Stimulated activated CD8-positive, alpha-beta memory T cell treated with anti-CD3 and anti-CD28 coated beads, Interleukin-7, amount 100 ng/mL, for 4 hours (primary cell): ENCODE measurements around the gene WDR82.
A peak's percentile ranks its signal among the peaks of the same experiment; 100 is the strongest.

Source experiments
- DNase-seq, 2 donors: peaks; one replicate each; pipeline ENCODE4 v3.0.0-alpha.2; 2020; ENCODE audit warnings: low read depth in 2 of 2

Gene WDR82

DNA sequence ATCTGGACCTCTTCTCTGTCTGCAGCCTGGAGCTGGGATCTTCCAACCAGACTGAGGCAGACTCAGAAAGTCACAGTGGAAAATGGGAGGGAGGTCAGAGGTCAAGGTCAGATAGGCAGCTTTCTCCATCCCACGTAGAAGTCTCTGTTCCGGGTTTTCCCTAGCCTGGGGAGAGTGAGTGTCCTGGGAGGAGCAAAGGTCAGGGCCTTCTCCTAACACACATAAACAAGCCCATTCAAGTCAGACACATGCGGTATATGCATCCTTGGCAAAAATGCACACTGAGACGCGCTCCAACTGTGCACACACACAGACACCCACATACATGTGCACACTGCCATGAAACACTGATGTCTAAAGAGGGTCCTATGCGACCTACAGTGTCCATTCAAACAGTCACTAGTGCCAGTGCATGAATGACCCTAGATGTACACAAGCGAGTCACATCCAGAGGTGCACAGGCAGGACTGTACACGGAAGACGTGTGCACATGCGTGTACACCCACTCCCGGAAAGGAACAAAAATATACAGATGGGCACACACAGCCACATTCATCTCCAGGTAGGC lies 40.2 kb downstream of the WDR82 start:
- no peak for DNase-seq

DNA sequence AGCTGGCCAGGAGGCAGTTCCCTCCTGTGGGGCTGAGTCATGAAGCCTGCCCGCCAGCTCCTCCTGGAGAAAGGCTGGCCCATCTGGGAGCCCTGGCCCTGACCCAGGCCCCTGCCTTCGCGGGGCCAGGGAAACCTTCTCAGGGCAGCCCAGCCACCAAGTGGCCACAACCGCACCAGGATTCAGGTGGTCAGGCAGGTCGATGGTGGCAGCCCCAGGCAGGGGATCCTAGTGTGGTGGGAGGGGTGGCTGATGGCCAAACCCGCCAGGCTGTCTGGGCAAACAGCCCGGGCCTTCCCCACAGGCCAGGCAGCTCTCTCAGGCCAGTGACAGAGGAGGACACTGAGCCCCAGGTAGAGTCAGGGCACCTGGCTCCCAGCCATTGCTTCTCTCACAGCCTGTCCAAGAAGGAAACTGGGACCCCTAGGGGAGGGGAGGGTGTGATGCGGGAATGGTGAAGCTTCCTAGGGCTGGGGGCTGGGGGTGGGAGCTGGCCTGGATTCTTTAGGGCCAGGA lies 40.7 kb downstream of the WDR82 start:
- no peak for DNase-seq

DNA sequence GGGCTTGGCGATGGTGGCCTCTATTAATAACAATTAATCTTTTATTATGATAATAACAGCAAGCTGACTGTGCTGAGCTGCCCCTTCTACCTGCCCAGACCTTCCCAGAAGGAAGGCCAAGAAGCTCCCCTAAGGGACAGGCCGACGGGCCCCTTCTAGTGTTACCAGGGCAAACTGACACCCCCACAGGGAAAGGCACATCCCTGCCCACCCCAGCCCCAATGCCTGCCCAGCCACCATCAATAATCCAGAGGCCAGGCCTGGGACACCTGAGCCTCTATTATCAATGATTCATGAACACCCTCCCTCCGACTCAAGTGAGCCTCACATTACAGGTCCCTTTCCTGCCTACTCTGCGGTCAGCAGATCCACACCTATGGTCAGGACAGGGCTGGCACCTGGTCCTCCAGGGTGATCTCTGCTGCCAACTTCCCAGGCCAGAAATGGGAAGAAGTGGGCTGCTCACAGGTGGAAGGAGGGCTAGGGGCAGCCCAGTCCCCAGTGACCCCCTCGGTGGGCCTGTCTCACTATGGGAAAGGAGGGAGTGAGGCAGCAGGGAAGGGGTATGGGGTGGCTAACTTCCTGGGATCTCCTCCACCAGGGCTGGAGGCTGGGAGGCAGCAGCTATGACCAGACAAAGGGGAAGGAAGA lies 41.3 kb downstream of the WDR82 start:
- no peak for DNase-seq

DNA sequence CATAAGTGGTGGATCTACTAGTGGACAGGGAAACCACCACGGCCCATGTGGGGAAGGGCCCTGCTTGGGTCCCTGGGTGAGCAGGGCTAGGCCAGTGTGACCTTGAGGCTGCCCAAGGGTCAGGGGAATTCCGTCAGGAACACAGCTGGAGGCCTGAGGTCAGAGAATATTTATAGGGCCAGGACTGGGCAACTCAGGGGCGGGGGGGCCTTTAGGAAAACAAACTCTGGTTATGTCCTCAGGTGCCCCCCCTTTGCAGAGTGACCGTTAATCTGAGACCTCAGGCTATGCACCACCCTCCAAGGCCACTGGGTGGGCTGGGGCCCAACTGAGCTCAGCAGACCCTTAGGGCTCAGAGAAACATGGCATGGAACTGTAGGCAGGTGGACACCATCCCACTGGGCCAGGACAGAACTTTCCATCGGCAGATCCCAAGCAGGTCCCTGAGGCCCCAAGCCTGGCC lies 42.0 kb downstream of the WDR82 start:
- DNase-seq: no peak

DNA sequence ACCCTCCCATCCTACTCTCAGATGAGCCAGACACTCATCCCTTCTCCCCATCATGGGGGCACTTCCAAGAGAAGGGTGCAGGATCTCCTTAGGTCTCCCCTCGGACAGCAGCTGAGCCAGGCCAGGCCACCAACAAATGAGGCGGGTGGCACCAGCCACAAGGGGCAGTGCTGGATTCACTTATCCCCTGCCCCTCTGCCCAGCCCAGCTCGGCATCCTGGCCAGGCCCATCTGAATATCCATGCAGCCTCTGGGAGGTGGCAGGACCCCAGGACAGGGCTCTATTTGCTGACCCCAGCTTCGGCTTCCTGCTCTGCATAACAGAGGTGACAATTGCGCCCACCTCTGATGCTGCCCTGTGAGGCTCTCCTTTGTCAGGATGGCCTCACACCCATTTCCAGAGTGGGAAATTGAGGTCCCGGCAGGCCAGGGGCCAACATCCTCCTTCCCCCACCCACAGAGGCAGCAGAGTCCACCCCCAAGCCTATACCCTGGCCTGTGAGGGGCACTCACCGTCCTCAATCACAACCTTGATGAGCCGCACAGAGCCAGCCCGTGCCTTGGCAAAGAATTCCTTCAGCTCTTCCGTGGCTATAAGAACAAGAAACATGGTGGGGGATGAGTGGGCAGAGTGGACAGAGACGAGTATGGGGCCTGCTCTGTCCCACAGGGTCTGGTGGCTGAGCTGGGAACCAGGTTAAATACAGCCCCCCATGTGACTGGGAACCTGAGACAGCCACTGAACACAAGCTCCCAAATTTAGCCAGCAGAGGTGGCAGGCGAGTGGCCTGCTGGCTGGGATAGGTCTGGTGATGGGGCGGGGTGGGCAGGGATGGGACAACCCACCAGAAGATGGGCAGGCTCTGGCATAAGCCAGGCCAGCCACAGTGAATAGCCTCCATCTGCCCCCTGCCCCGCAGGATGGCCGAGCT lies 43.7 kb downstream of the WDR82 start:
- DNase-seq: no peak

DNA sequence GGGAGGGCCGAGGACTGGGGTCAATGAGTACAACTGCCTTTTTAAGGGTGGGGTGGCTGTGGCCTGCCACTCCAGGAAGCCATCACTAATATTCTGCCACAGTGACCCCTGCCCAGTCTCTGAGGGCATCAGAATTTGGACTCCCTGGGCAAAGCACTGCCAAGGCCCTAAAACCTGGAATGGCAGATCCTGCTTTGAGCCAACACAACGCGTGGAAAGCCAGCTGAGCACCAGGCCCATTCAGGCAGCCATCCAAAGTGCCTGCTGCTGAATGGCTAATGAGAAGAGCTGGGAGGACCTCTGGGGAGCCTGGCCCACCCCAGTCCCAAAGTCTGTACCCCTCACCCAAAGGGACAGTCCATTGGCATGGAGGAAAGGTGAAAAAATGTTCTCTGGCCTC lies 44.5 kb downstream of the WDR82 start:
- DNase-seq: no peak

DNA sequence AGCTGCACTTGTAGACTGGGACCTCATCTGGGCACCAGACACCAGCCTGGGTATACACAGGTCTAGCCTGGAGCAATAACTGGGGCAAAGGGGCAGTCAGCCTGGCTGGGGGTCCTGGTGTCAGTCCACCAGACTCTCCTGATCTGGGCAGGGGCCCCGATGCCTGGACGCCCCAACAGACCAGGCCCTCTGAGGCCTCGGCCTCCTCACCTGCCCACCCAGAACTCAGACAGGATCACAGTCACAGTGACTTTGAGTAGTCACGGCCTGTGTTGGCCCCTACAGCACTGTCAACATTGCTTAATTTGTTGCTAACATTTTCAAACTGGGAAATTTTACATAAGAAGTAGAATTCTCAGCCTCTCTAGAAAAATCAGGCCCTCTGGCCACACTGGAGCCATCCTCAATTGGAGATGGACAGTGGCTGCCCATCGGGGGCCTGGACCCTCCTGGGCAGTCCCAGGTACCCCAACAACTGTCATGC lies 45.3 kb downstream of the WDR82 start:
- no peak for DNase-seq

DNA sequence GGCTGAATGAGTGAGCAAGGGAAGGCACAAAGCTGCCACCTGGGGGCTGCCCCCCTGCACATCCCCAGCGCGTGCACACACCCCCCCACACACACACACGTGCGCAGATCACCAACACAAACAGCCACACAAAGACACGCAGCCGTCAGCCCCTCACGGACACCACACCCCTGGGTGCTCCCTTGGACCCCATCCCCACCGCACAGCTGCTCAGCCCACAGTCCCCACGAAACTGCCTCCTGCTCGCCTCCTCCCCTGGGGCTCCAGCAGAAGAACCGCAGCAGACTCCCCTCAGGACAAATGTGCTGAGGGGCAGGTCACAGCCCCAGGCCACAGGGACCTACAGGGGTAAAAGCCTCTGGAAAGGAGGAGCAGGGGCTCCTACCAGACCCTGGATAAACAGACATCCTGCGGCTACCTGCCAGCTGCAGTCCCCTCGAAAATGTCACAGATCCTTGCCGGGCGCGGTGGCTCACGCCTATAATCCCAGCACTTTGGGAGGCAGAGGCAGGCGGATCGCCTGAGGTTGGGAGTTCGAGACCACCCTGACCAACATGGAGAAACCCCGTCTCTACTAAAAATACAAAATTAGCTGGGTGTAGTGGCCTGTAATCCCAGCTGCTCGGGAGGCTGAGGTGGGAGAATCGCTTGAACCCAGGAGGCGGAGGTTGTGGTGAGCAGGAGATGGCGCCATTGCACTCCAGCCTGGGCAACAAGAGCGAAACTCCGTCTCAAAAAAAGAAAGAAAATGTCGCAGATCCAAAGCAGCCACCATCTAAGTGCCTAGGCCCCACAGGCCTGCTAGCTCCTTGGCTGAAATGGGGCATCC lies 46.0 kb downstream of the WDR82 start:
- no peak for DNase-seq

DNA sequence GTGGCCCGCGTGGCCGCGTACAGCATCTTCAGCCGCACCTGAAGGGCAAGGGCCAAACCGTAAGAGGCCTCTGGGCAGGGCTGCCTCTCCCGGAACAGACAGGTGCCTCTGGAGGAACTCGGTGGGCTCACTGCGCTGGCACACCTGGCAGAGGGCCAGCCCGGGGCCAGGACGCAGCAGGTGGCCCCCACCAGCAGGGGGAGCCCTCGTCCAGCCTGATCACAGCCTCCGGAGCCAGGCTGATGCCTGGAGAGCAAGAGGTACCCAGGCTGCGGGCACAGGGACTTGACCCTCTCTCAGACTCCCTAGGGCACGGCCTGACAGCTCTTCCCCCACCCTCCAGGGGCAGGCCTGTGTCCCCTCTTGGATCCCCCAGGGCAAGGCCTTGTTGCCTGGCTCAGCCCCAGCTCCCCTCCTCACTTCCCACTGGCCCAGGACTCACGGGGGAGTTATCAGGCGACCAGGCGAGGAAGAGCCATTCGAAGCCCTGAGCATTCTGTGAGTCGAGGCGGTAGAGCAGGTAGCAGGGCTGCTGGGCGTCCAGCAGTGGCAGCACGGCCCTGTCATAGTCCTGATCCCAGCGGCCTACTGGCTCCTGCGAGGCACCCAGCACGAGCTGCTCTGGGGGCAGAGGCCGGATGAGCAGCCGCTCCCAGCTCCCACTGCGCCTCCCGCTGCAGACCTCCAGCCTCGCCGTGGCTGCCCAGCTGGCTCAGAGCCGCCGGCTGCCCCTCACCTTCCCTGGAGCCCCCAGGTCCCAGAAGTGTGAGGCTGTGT lies 46.8 kb downstream of the WDR82 start:
- peak; percentile 65 to 75 for DNase-seq

DNA sequence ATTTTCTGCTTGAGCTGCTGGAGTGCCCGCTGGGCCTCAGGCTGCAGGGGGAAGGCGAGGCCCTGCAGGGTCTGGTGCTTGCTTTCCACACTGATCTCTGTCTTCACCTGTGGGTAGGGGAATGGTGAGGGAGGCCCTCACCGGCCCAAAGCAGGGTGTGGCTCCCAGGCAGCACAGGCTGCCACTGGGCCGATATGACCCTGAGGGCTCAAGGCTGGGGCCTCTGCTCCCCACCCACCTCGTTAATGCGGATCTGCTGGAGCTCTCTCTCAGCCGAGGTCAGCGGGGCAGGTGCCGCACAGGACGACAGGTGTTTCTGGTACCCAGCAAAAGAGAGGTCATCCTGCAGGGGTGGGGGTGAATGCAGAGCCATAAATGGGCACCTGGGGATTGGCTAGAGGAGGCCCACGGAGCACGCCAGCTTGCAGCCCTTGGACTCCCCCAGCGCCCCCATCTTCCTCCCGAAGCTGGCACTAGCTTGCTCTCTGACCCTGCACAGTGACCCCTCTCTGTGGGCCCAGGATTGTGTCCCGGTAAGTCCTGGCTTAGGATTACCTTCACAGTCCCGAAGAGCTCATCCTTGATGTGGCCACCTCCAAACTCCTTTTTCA lies 47.5 kb downstream of the WDR82 start:
- no peak for DNase-seq

DNA sequence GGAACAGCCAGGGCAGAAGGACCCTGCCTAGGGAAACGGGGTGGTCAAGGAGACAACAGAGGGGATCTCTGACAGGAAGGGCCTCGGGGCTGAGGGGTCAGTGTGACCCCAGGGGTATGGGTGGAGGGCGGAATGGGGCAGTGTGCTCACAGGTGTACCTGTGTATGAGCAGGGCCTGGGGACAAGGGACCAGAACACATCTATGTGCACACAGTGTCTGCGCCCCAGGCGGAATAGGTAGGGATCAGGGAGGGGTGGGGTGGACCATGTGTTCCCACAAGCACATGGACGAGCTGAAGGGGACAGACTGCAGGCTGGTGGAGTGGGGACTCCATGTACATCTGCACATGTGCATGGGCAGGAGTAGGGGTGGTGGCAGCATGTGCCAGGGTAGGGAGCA lies 48.0 kb downstream of the WDR82 start:
- no peak for DNase-seq

DNA sequence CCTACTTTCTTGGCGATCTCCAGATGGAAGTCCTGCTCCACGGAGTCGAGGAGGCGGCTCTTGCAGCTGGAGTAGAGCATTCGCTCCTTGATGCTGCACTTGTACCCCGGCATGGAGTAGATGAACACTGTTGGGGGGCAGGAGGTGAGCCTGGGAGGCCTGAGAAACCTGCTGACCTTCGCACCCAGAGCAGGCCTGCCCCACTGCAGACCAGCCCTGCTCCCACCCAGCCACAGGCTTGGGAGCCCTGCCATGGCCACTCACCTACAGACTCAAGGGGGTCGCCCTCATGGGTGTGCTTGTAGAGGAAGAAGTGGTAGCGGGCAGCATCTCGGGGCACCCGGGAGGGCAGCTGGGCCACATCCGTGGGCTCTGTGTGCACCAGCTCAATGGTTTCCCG lies 48.8 kb downstream of the WDR82 start:
- no peak for DNase-seq

DNA sequence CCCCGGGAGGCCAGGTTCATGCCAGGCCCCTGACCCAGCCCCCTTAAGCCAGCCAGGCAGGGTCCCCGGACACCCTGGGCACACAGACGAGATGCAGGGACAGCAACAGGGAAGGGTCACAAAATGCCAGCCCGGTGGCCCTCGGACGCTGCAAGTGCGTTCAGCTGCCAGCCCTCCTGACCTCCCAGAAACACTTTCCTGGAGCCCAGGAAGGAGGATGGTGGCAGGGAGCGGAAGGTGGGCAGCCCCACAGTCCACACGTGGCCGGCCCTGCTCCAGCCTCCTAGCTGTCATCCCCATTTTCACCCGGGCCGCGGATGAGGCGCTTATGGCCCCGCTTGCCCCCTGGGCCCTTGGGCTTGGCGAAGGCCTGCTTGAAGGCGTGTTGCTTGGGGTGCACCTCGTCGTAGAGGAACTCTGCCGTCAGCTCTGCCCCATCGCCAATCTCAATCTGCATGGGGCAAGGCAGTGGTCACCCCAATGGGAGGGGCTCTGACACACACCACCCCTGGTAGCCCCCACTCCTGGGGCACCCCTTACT lies 49.6 kb downstream of the WDR82 start:
- DNase-seq: no peak

DNA sequence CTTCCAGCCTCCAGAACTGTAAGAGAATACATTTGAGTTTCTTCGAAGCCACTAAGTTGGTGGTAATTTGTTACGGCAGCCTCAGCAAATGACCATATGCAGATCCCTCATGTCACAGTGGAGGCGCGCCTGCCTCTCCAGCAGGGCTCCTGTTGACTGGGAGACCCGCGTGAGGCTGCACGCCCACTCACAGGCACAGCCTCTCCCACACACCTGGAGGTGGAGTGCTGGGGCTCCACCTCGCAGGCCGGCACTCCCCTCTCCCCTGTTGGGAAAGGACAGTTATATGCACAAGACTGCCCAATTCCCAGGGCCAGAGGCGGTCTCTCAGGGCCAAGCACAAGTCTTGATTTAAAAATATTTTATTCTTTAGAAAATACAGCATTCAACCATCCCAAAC lies 50.2 kb downstream of the WDR82 start:
- no peak for DNase-seq

DNA sequence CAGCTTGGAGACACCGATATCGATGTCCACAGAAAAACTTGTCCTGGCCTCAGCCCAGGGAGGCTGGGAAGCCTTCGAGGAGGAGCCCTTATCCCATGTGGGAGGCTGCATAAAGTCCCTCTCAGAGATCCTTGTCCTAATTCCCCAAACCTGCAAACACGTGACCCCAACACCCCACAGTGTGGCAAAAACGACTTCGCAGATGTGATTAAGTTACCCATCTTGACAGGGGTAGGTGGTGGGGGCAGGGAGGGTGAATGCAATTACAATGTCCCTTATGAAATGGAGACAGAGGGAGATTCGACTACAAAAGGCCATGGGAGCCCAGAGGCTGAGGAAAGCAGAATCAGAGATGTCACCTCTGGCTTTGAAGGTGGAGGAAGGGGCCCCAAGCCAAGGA lies 50.7 kb downstream of the WDR82 start:
- no peak for DNase-seq

DNA sequence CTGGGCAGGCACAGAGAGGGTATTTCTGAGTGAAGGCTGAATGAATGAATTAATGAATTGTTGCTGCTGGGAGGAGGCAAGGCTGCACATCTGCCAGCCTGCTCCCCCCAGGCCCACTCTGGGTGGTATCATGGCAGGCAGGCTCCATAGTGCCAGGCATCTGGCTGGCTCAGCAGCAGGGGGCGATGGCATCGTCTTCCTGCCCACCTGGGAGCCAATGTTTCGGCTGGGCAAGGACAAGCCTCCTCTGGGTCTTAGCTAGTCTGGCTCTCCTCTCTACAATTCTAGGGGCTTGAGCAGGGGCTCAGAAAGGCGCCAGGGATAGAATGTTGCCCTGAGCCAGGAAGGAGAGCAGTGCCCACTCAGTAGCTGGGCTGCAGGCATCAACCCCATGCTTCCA lies 51.3 kb downstream of the WDR82 start:
- no peak for DNase-seq

DNA sequence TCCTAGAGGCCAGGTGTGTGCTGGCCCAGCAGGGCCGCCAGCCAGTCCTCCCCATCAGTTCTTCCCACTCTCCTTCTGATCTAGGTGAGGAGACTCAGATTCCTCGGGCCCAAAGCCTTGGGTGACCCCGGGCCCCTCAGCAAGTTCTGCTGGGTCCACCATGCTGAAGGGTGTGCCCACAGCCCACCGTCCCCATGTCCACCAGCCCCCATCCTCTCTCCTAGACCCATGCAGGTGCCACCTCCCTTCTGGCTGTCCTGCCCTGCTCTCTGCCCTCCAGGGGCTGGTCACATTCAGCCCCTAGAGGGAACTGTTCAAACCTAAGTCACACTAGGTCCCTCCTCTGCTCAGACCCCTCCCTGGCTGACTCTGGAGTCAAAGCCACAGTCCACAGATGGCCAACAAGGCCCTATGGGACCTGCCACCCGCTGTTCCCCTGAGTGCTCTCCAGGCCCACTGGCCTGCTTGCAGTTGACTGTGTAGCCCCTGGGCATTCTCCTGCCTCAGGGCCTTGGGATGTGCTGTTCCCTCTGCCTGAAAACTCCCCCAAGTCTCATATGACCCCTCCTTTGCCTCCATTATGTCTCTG lies 52.1 kb downstream of the WDR82 start:
- no peak for DNase-seq

DNA sequence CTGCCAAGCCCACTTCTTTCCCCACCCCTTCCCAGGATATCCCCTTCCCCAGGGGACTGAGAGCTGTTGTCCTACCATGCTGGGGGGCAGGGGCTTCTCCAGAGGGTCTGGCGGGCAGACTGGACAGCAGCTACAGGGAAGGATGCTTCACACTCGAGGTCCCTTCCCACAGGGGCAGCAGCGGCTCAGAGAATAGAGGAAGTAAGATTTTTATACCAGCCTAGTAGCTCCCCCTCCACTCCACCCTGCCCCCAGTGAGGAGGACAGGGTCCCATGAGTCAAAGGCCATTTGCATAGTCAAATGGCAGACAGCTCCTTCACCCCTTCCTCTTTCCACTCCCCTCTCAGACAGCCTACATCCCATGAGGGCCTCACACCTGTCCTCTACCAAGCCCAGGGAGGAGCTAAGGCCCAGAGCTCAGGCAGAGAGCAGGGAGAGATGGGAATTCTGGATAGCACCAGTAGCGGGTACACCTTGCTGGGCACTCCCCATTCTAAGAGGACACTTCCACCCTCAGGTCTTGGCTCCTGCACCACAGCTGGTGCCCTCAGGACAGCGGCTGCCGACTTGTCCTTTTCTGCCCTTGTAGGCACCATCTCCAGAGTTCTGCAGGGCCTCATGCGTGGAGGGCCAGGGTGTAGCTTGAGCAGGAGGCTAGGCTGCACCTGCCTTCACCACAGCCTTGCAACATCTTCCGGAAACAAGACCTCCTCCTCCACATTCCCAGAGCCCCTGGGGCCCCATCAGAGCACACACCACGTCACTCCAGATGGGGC lies 52.8 kb downstream of the WDR82 start, which contains the start of gene TLR9:
Gene TLR9, minus strand, starts transcription at position 194 of the 777 bp plus-strand sequence. Its CDS starts 116 bp downstream, at position 78.
- DNase-seq: no peak
